Right lobe of liver (tissue), 4 donors: Measurements from ENCODE around the gene RXFP1.

Experiments used
- POLR2A ChIP-seq: fragments of 450-650 bp; IDR thresholded peaks from one replicate; pipeline ENCODE4 v1.6.1; 2017; ENCODE audit warnings: antibody characterized with exemption, mild to moderate bottlenecking
- TF ChIP-seq, protein P1 (sequence below), 4 donors: fragments of 200-600 bp in 3 of 4; fragments of 450-650 bp in 1 of 4; IDR thresholded peaks; one replicate each; pipeline versions ENCODE4 v1.5.1 to v1.8.0; 2016 to 2022; ENCODE audit warnings: antibody characterized with exemption in 4 of 4, mild to moderate bottlenecking in 2 of 4
- donor health status: DM: no; HTN: no; CAD: no.
- donor health status: DM: no; HTN: no; CAD: no.
- donor health status: DM: no; HTN: yes; CAD: no.

- TF ChIP-seq, protein P1, sequence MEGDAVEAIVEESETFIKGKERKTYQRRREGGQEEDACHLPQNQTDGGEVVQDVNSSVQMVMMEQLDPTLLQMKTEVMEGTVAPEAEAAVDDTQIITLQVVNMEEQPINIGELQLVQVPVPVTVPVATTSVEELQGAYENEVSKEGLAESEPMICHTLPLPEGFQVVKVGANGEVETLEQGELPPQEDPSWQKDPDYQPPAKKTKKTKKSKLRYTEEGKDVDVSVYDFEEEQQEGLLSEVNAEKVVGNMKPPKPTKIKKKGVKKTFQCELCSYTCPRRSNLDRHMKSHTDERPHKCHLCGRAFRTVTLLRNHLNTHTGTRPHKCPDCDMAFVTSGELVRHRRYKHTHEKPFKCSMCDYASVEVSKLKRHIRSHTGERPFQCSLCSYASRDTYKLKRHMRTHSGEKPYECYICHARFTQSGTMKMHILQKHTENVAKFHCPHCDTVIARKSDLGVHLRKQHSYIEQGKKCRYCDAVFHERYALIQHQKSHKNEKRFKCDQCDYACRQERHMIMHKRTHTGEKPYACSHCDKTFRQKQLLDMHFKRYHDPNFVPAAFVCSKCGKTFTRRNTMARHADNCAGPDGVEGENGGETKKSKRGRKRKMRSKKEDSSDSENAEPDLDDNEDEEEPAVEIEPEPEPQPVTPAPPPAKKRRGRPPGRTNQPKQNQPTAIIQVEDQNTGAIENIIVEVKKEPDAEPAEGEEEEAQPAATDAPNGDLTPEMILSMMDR (IDR thresholded peaks at IDR 0.05): no peak
- TF ChIP-seq POLR2A: no peak
These were observed 134.8 kb downstream of the RXFP1 start for GRCh38 chr4:158656439-158656838.
